NCI-H1694 (cell line): ENCODE data around the gene ZNF430.
A peak's percentile ranks its signal among the peaks of the same experiment; 100 is the strongest.
"Not testable (repeated sequence)": the region's sequence is repeated elsewhere in the genome, so short reads cannot be mapped to it uniquely, and the experiment has no call there.

Experiments
- DNase-seq: peaks from one replicate; lab custom pipeline; 2025; lab: John Stamatoyannopoulos, UW

Gene ZNF430

DNA sequence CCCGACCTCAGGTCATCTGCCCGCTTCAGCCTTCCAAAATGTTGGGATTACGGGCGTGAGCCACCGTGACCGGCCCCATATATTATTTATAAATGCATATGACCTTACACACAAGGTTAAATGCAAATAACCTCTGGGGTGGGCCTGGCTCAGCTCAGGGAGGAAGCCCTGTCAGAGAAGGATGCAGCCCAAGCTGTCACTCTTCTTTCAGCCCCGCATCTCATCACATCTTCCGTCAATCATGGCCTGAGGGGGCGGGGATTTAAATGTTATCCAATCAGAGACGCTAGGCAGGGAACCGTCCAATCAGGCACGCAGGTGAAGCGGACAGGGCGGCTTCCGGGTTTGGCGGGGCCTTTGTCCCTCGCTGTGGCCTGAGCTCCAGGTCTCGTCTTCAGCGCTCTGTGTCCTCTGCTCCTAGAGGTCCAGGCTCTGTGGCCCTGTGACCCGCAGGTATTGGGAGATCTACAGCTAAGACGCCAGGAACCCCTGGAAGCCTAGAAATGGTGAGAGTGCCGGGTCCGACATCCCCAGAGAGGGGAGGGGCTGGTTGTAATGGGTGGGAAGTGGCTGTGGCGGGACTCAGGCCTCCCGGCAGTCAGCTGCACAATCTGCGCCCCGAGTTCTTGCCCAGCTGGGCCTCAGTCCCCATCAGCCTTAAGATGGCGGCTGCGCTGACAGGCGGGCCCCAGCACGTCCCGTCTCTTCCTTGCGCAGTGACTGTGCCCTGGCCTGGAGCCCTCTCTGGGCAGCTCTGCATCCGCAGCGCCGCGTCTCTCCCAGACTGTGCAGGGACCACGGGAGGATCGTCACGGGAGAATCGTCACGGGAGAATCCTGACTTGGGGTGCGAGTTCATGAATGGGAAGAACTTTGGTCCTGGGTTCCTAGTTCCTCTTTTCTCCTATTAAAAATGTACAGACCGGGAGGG is at the start of gene ZNF430:
ZNF430 (plus strand) TSS at position 360 of the 930 bp plus-strand sequence; CDS start at position 504, 144 bp downstream.
- peak; percentile 98 for DNase-seq

GRCh38 chr19:20992788-20993187 is 27.7 kb upstream of the ZNF430 start:
- not testable (repeated sequence) for DNase-seq

DNA sequence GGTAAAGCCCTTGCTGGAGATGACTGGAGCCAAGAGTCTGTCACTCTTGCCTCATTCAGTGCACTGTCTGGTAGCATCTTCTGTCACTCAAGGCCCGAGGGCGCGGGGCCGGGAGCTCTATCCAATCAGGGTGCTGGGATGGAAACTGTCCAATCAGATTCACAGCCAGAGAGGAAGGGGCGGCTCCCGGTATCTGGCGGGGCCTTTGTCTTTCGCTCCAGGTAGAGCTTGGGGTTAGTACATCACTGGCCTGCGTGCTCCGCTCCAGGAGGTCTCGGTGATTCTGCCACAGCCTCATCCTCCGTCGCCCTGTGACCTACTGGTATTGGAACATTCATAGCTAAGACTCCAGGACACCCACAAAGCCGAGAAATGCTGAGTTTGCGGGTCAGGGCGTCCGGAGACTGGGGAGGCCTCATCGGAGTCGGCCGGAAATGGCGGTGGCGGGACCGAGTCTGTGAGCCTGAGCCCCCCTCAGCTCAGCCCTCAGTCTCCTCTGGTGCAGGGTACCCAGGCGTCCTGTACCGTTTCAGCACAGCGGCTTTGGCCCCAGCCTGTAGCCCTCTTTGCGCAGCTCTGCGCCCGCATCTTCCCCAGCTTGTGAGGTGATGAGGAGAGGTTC is 20.6 kb upstream of the ZNF430 start:
- DNase-seq, result peak; percentile 79

DNA sequence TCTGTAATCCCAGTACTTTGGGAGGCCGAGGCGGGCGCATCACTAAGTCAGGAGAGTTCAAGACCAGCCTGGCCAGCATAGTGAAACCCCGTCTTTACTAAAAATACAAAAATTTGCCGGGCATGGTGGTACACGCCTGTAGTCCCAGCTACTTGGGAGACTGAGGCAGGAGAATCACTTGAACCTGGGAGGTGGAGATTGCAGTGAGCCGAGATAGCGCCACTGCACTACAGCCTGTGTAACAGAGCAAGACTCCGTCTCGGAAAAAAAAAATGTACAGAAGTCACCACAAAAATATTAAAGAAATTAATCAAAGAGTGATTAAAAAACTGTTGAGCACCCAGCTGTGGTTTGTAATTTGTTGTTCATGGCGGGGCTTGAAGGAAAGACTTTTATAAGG is 781 bp downstream of the ZNF430 start:
- DNase-seq, result not testable (repeated sequence)

DNA sequence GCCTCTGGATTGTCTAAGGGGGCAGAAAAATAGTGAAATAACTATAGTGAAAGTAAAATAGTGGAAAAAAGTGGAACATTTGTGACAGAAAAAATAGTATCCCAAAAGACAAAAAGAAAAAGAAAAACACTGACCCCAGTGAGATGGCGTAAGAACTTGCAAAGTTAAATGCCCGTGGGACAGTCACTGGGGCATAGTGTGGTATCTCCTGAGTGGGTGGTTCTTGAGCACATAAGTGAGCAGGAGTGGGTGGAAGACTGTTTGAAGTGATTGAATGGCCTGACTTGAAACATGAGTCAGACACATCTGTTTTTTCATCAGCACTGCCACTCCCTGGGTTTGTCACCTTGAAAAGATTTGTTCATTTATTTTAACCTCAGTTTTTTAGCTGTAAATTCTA is 2.5 kb downstream of the ZNF430 start:
- no peak for DNase-seq

DNA sequence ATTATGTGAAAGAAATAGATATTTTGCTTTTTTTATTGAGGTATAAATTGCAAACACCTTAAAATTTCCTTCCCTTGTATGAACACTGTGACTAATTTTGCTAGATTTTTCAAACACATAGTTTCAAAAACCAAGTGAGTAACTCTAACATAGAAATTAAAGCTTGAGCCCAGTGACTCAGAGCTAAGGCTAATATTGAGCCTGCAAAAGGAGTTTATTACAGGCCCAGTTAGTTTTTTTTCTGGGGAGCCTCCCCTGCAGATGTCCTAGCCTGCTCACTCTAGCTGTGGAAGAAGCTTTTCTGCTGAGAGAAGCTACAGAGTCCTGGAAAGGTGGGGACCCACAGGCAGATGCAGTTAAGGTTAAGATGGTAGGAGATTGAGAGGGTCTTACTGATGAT is 3.4 kb downstream of the ZNF430 start:
- no peak for DNase-seq

GRCh38 chr19:21028969-21029268 is 8.5 kb downstream of the ZNF430 start:
- no peak for DNase-seq

GRCh38 chr19:21045028-21045427 is 24.6 kb downstream of the ZNF430 start:
- no peak for DNase-seq

GRCh38 chr19:21046489-21046888 is 26.0 kb downstream of the ZNF430 start:
- no peak for DNase-seq

DNA sequence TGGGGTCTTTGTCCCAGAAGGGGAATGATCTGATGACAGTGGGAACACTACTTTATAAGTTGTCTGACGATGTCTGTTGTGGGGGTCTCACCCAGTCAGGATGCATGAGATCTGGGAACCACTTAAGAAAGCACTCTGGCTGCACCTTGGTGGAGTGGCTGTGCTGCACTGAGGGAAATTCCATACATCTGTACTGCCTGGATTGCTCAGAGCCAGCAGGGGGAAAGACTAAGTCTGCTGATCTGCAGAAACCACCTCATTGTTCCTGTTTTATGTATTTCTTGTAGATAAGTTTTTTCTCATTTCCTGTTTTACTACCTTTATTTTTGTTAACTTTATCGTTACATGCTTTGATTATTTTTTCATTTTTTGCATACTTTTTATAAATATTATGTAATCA is 27.3 kb downstream of the ZNF430 start:
- no peak for DNase-seq

DNA sequence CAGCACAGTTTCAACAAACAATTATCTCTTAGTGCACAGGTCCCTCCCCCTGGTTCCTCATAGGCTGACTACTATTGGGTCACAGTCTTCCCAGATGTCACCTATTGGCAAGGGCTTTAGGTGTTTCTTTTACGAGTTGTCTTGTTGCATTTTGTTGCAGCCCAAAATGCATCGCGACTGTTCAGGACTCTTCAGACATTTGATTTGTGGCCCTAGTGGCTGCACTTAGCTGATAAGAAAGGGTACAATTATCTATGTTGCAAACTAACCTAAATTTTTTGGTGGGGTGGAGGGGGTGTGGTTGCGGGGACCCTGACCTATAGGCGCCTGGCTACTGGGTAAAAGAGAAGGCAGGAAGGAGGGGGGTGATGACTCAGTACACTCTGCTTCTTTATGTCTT is 32.4 kb downstream of the ZNF430 start:
- DNase-seq, result no peak

- no peak for DNase-seq
These were observed 44.9 kb downstream of the ZNF430 start for GRCh38 chr19:21065336-21065735.

DNA sequence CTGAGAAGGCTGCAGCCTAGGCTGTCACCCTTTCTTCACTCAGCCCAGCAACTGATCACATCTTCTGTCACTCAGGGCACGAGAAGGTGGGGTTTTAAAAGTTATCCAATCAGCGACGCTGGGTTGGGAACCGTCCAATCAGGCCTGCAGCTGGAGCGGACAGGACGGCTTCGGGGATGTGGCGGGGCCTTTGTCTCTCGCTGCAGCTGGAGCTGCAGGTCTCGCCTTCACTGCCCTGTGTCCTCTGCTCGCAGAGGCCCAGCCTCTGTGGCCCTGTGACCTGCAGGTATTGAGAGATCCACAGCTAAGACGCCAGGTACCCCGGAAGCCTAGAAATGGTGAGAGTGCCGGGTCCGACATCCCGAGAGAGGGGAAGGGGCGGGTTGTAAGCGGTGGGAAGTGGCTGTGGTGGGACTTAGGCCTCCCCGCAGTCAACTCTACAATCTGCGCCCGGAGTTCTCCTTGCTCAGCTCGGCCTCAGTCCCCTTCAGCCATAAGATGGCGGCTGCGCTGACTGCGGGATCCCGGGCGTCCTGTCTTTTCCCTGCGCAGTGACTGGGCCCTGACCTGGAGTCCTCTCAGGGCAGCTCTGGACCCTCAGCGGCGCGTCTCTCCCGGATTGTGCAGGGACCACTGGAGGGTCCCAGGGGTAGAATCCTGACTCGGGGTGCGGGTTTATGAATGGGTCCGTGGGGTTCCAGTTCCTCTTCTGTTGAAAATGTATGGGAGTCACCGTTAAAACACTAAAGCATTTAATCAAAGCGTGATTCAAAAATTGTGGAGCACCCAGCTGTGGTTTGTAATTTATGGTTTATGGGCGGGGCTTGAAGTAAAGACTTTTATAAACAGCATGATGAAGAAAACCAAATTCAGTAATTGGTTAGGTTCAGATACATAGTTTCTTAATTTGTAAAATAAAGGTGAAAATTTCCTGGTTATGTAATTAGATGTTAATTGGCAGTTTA is 61.8 kb downstream of the ZNF430 start, which contains the start of gene ZNF714:
ZNF714 (plus strand) TSS at position 193 of the 965 bp plus-strand sequence. CDS start 16,066 bp downstream, outside the sequence.
- DNase-seq, result peak; percentile 94

GRCh38 chr19:21084343-21084742 is 63.9 kb downstream of the ZNF430 start:
- no peak for DNase-seq

GRCh38 chr19:21087871-21088270 is 67.4 kb downstream of the ZNF430 start:
- no peak for DNase-seq

DNA sequence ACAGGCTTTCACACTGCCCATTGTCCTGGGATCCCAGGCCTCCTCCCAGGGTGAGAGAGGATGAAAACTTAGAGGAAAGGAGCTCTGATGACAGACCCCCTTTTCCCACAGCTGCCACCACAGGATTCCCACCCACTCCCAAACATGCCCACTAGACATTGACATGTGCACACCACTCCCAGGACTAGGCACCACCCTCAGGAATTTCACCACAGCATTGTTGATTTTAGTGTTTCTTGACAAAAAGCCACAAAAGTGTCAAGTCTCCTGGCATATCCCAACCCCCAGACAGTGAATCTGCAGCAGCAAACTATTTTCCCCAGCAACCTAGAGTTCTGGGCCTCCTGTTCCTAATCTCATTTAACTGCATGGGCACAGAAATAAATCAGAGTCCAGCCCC is 71.7 kb downstream of the ZNF430 start:
- DNase-seq, result no peak

DNA sequence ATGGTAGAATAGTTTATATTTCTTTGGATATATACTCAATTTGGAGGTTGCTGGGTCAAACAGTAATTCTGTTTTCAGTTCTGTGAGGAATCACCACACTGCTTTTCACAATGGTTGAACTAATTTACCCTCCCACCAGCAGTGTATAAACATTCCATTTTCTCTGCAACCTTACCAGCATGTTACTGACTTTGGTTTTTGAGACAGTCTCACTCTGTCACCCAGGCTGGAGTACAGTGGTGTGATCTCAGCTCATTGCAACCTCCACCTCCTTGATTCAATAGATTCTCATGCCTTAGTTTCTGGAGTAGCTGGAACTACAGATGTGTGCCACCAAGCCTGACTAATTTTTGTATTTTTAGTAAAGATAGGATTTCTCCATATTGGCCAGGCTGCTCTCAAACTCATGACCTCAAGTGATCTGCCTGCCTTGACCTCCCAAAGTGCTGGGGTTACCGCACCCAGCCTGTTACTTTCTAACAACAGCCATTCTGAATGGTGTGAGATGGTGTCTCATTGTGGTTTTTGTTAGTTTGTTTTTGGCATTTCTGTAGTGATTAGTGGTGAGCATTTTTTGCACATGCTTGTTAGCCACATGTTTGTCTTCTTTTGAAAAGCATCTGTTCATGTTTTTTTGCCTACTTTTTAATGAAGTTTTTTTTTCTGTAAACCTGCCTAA is 74.0 kb downstream of the ZNF430 start:
- no peak for DNase-seq

DNA sequence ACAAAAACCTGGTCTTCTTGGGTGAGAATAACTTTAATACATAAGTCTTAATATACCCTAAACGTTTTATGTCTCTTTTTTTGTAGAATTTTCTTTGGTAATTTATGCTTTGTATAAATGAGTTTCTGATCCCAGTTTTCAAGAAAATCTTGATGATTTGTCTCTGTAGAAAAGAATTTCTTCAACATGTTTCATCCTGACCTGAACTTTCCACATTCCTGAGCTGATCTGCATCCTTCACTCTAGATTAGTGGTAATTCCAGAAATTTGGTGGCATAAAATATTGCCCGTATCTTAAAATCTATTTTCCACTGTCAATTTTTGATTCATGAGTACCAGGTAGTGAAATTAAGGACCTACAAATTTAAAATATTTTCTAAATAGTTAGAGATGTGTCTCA is 77.8 kb downstream of the ZNF430 start:
- no peak for DNase-seq

- no peak for DNase-seq
These were observed 81.2 kb downstream of the ZNF430 start for GRCh38 chr19:21101521-21102242.

- no peak for DNase-seq
These were observed 88.7 kb downstream of the ZNF430 start for GRCh38 chr19:21109116-21109515.
